Lower lobe of right lung (tissue), 2 donors: ENCODE data around the gene ANAPC10. TPM values are rescaled to one million over a fixed set of nuclear protein-coding genes. Genes with fewer than 3 reads are reported as not detected.

ENCODE experiments used
- ATAC-seq, 2 donors: fragments of 200-7000 bp; cut with Tn5 transposase; one replicate each; pipeline ENCODE4 v1.9.1; 2020 to 2022; ENCODE audit warnings: mild to moderate bottlenecking in 2 of 2, moderate library complexity in 2 of 2
- DNase-seq: peaks from one replicate; pipeline ENCODE4 v3.0.0-alpha.2; 2020
- H3K27ac ChIP-seq: fragments of 200-600 bp; one replicate; pipeline ENCODE4 v1.8.0; 2022
- H3K27me3 ChIP-seq: fragments of 200-600 bp; one replicate; pipeline ENCODE4 v1.8.0; 2022; ENCODE audit warnings: low read depth
- H3K36me3 ChIP-seq: fragments of 200-600 bp; one replicate; pipeline ENCODE4 v1.8.0; 2022; ENCODE audit warnings: mild to moderate bottlenecking
- H3K4me1 ChIP-seq: fragments of 200-600 bp; one replicate; pipeline ENCODE4 v1.8.0; 2022
- H3K4me3 ChIP-seq: fragments of 200-600 bp; one replicate; pipeline ENCODE4 v1.8.0; 2022; ENCODE audit warnings: mild to moderate bottlenecking
- H3K9me3 ChIP-seq: fragments of 200-600 bp; one replicate; pipeline ENCODE4 v1.8.0; 2022
- intact Hi-C: fragments of 100-400 bp; cut with DNase I; formaldehyde crosslinking; loops from one replicate; pipeline ENCODE4 v1.11.0; 2022
- total RNA-seq: library from RNA; stranded (reverse); fragmentation: NEBNext Ultra II Directional; extraction: Animal tissue kit (Norgen Biotek cat#: 25700); gene quantifications from one replicate; pipeline ENCODE4 v1.2.1, GENCODE V29; 2021
- TF ChIP-seq, protein P1 (sequence below): fragments of 200-600 bp; IDR thresholded peaks from one replicate; pipeline ENCODE4 v1.8.0; 2022; ENCODE audit warnings: antibody characterized with exemption, mild to moderate bottlenecking
- donor health status: DM: no; HTN: yes; CAD: no; lungs with severe emphysema.

The ANAPC10 gene
- total RNA-seq, 1 donor from 2014 or later = 20.5 TPM

DNA sequence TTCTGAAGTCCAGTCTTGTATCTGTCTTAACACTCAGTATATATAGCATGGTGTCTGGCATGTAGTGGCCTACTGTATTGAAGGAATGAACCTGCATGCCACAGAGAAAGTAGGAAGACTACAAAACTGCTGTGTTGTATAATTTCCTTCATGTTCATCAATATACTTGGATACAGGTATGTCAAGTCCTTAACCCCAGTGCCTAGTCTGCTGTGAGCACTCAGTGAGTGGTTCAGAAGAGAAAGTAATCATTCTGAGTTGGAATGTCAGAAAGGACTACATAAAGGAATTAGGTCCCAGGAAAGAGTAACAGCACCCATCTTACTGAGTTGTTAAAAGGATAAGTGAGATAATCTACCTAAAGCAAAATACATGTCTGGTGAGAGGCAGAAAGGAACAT, 32.1 kb upstream of the ANAPC10 start:
- ATAC-seq (no peak), DNase-seq (no peak)
- H3K9me3 ChIP-seq = no peaks in the 10 kb centered on the region
- peaks cover 46% of the 10 kb centered on the region for H3K36me3 ChIP-seq
- intact Hi-C loops = no loop called here
- no peak overlapping the region for H3K4me3 ChIP-seq
- peak overlapping the region; percentile 3 for H3K27ac ChIP-seq
- no peaks in the 10 kb centered on the region for H3K27me3 ChIP-seq
- H3K4me1 ChIP-seq = peaks cover 24% of the 10 kb centered on the region
- TF ChIP-seq, protein P1, sequence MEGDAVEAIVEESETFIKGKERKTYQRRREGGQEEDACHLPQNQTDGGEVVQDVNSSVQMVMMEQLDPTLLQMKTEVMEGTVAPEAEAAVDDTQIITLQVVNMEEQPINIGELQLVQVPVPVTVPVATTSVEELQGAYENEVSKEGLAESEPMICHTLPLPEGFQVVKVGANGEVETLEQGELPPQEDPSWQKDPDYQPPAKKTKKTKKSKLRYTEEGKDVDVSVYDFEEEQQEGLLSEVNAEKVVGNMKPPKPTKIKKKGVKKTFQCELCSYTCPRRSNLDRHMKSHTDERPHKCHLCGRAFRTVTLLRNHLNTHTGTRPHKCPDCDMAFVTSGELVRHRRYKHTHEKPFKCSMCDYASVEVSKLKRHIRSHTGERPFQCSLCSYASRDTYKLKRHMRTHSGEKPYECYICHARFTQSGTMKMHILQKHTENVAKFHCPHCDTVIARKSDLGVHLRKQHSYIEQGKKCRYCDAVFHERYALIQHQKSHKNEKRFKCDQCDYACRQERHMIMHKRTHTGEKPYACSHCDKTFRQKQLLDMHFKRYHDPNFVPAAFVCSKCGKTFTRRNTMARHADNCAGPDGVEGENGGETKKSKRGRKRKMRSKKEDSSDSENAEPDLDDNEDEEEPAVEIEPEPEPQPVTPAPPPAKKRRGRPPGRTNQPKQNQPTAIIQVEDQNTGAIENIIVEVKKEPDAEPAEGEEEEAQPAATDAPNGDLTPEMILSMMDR = no peak

DNA sequence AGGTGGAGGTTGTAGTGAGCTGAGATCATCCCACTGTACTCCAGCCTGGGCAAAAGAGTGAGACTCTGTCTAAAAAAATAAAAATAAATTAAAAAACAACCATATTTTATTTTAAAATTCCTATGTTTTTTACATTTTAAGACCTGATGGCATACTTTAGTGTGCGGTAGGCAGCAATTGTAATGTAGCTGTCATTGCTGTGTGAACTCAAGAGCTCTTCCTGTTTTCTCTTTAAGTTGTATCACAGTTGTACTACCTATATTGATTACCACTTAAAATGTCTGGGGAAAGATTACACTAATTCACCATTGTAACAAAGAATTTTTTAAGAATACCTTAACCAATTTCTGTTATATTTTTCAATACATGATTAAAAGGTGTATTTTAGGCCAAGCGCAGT, 27.4 kb upstream of the ANAPC10 start:
- Histone ChIP-seq H3K4me1 (no peaks in the 10 kb centered on the region), H3K9me3 (no peaks in the 10 kb centered on the region), H3K27ac (no peak overlapping the region), H3K27me3 (no peaks in the 10 kb centered on the region), H3K4me3 (no peak overlapping the region), H3K36me3 (peaks cover 87% of the 10 kb centered on the region)
- no peak for DNase-seq
- intact Hi-C loops = no loop called here
- no peak for ATAC-seq
- TF ChIP-seq, protein P1 = no peak

DNA sequence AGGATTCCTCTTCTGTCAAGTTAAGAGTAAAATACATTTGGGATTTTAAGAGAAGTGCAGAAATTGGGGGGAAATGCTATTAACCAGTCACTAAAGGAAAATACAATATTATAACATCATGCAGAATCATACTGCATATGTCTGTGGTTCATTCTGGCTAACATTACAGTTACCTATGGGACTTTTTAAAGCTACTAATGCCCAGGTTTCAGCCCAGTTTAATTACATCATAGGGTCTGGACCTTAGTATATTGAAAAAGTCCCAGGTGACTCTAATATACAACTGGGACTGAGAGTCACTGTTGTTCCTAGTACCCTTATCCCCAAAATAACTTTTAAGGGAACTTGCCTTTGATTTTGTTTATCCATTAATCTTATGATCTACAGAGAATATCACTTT, 10.1 kb upstream of the ANAPC10 start:
- no peaks in the 10 kb centered on the region for H3K9me3 ChIP-seq
- no peaks in the 10 kb centered on the region for H3K4me1 ChIP-seq
- H3K27ac ChIP-seq = no peak overlapping the region
- DNase-seq (no peak), ATAC-seq (no peak)
- peaks cover 89% of the 10 kb centered on the region for H3K36me3 ChIP-seq
- H3K27me3 ChIP-seq = no peaks in the 10 kb centered on the region
- intact Hi-C loops = no loop called here
- H3K4me3 ChIP-seq = no peak overlapping the region
- TF ChIP-seq, protein P1 = no peak

DNA sequence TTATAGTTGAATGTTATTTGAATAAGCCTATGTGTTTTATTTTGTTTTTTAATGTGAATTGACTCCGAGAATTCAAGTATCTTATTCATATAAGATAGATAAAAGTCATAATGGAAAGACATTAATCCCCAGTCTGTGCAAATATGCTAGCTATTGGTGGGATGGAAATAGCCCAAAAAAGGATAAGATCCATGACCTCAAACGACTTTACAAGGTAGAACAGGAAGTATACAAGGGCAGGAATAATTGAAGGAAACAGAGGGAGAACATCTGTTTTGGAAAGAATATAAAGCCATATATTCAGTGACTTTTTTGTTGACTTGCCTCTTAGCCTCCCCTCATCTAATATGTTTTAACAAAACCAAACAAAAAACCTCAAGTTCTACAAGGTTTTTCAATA, 9.1 kb upstream of the ANAPC10 start:
- ATAC-seq (no peak), DNase-seq (no peak)
- intact Hi-C loops = no loop called here
- no peaks in the 10 kb centered on the region for H3K27me3 ChIP-seq
- no peak overlapping the region for H3K27ac ChIP-seq
- no peaks in the 10 kb centered on the region for H3K4me1 ChIP-seq
- H3K9me3 ChIP-seq = no peaks in the 10 kb centered on the region
- TF ChIP-seq, protein P1 = no peak
- H3K4me3 ChIP-seq = no peak overlapping the region
- peaks cover 78% of the 10 kb centered on the region for H3K36me3 ChIP-seq

DNA sequence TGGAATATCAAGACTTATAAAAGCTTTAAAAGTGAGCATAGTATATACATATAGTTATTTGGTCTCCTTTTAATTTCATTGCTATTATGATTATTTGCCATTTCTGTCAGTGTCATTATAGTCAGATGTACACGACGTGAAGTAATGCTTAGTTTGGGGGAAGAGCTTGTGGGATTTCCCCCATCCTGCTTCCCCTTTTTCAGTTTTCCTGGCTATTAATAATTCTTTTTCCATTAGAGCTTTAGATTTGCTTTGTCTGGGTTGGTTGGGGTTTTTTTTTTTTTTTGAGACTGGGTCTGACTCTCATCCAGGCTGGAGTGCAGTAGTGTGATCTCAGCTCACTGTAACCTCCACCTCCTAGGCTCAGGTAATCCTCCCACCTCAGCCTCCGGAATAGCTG, 5.5 kb upstream of the ANAPC10 start:
- Histone ChIP-seq H3K36me3 (peaks cover 42% of the 10 kb centered on the region), H3K4me3 (no peak overlapping the region), H3K9me3 (no peaks in the 10 kb centered on the region), H3K27ac (no peak overlapping the region), H3K4me1 (peaks cover 15% of the 10 kb centered on the region), H3K27me3 (no peaks in the 10 kb centered on the region)
- TF ChIP-seq, protein P1 = no peak
- DNase-seq = no peak
- no peak for ATAC-seq
- intact Hi-C loops = no loop called here

DNA sequence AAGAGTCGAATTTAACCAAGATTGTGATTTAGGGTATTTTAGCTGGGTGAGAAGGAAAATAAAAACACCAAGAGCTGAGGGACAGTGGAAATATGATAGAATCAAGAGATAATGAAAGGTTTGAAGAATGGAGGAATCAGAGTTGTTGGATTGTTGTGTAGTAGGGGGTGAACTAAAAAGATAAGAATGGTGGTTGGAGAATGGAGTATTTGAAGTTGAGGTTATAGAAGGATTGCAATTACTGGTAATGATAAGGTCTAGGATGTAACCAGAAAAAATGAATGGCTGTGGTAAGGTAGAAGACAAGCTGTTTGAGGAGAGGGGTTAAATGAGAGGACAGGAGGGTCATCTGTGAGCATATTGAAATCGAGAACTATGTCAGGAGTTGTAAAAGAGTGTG, 4.6 kb upstream of the ANAPC10 start:
- H3K4me3 ChIP-seq = no peak overlapping the region
- no peaks in the 10 kb centered on the region for H3K9me3 ChIP-seq
- H3K27me3 ChIP-seq = no peaks in the 10 kb centered on the region
- DNase-seq (no peak), ATAC-seq (no peak)
- intact Hi-C loops = no loop called here
- peaks cover 15% of the 10 kb centered on the region for H3K4me1 ChIP-seq
- H3K36me3 ChIP-seq = peaks cover 33% of the 10 kb centered on the region
- TF ChIP-seq, protein P1 = no peak
- no peak overlapping the region for H3K27ac ChIP-seq
